Natural killer cell treated with Interleukin-12 subunit alpha and Interleukin-12 subunit beta and Interleukin-15 and Interleukin-18, amount 100 ng/mL, for 72 hours (primary cell): ENCODE data around the gene DZANK1. TPM values are rescaled to one million over a fixed set of nuclear protein-coding genes. Genes with fewer than 3 reads are reported as not detected.
A peak's percentile ranks its signal among the peaks of the same experiment; 100 is the strongest.
"Not testable (repeated sequence)": the region's sequence is repeated elsewhere in the genome, so short reads cannot be mapped to it uniquely, and the experiment has no call there.

ENCODE experiments used
- ATAC-seq, 2 donors: fragments of 150-1000 bp; cut with Tn5 transposase in 1 of 2; sonication (Bioruptor Pico), chemical (Tn5 transposase) in 1 of 2; 2 replicates each; pipeline ENCODE4 v1.10.0; 2021
- DNase-seq: peaks from one replicate; pipeline ENCODE4 v3.0.0; 2022; ENCODE audit warnings: low spot score
- H3K27ac Mint-ChIP-seq, 2 donors: 1 replicate in 1 of 2; 2 replicates in 1 of 2; pipeline ENCODE4 v1.8.0; 2022; ENCODE audit warnings: mixed read lengths in 2 of 2, mild to moderate bottlenecking in 1 of 2, moderate library complexity in 1 of 2
- H3K27me3 Mint-ChIP-seq, 2 donors: 1 replicate in 1 of 2; 2 replicates in 1 of 2; pipeline ENCODE4 v1.8.0; 2022; ENCODE audit warnings: mixed read lengths in 2 of 2
- H3K36me3 Mint-ChIP-seq: one replicate; pipeline ENCODE4 v1.8.0; 2022; ENCODE audit warnings: mixed read lengths
- H3K4me1 Mint-ChIP-seq, 2 donors: 1 replicate in 1 of 2; 2 replicates in 1 of 2; pipeline ENCODE4 v1.8.0; 2022; ENCODE audit warnings: low read depth in 2 of 2, mixed read lengths in 2 of 2, mild to moderate bottlenecking in 1 of 2
- H3K4me3 Mint-ChIP-seq: one replicate; pipeline ENCODE4 v1.8.0; 2022; ENCODE audit warnings: mixed read lengths
- H3K9me3 Mint-ChIP-seq: 2 replicates; pipeline ENCODE4 v1.8.0; 2022; ENCODE audit warnings: mixed read lengths
- total RNA-seq, 2 donors: library from RNA; stranded (reverse); gene quantifications; one replicate each; pipeline ENCODE4 v1.2.3, GENCODE V29; 2022

The DZANK1 gene
- total RNA-seq, 2 donors from 2014 or later, result 2.2 to 6.5 TPM

GRCh38 chr20:18388860-18389259 lies 78.0 kb downstream of the DZANK1 start:
- no peaks in the 10 kb centered on the region for H3K4me1 Mint-ChIP-seq

GRCh38 chr20:18380908-18381529 lies 85.8 kb downstream of the DZANK1 start:
- ATAC-seq (no peak), DNase-seq (no peak)
- H3K27me3 Mint-ChIP-seq, result peaks cover 0 to 8% of the 10 kb centered on the region in 2 donors
- H3K36me3 Mint-ChIP-seq, result no peaks in the 10 kb centered on the region
- H3K4me3 Mint-ChIP-seq, result no peak overlapping the region
- no peak overlapping the region for H3K27ac Mint-ChIP-seq
- H3K4me1 Mint-ChIP-seq, result no peaks in the 10 kb centered on the region
- H3K9me3 Mint-ChIP-seq, result no peaks in the 10 kb centered on the region

More at GRCh38 chr20:18388860-18389259, 78.0 kb downstream of the DZANK1 start:
- Mint-ChIP-seq H3K4me3 (no peak overlapping the region), H3K36me3 (peaks cover 4% of the 10 kb centered on the region), H3K27ac (no peak overlapping the region), H3K27me3 (no peaks in the 10 kb centered on the region), H3K9me3 (no peaks in the 10 kb centered on the region)
- DNase-seq, result no peak
- ATAC-seq, result no peak

- no peak for ATAC-seq
- no peaks in the 10 kb centered on the region for H3K4me1 Mint-ChIP-seq
- no peak overlapping the region for H3K27ac Mint-ChIP-seq
These were observed 88.8 kb downstream of the DZANK1 start for GRCh38 chr20:18377896-18378481.

GRCh38 chr20:18375551-18375950 lies 91.3 kb downstream of the DZANK1 start:
- not testable (repeated sequence) for H3K36me3 Mint-ChIP-seq, ATAC-seq, H3K4me1 Mint-ChIP-seq

More at GRCh38 chr20:18377896-18378481, 88.8 kb downstream of the DZANK1 start:
- no peak overlapping the region for H3K4me3 Mint-ChIP-seq
- no peak for DNase-seq
- H3K36me3 Mint-ChIP-seq, result no peaks in the 10 kb centered on the region
- peaks cover 0 to 8% of the 10 kb centered on the region in 2 donors for H3K27me3 Mint-ChIP-seq
- H3K9me3 Mint-ChIP-seq, result no peaks in the 10 kb centered on the region

GRCh38 chr20:18372296-18372695 lies 94.5 kb downstream of the DZANK1 start:
- H3K4me3 Mint-ChIP-seq, result no peak overlapping the region
- no peak overlapping the region for H3K27ac Mint-ChIP-seq
- no peak for DNase-seq
- no peaks in the 10 kb centered on the region for H3K36me3 Mint-ChIP-seq
- no peaks in the 10 kb centered on the region for H3K4me1 Mint-ChIP-seq
- H3K9me3 Mint-ChIP-seq, result no peaks in the 10 kb centered on the region
- peaks cover 14 to 16% of the 10 kb centered on the region in 2 donors for H3K27me3 Mint-ChIP-seq
- no peak for ATAC-seq

More at GRCh38 chr20:18375551-18375950, 91.3 kb downstream of the DZANK1 start:
- H3K9me3 Mint-ChIP-seq, H3K27ac Mint-ChIP-seq, H3K4me3 Mint-ChIP-seq, DNase-seq: not testable (repeated sequence)
- peaks cover 13 to 17% of the 10 kb centered on the region in 2 donors for H3K27me3 Mint-ChIP-seq

GRCh38 chr20:18364768-18365167 lies 102.1 kb downstream of the DZANK1 start:
- Mint-ChIP-seq H3K4me1 (no peaks in the 10 kb centered on the region), H3K9me3 (no peaks in the 10 kb centered on the region)
- no peak for DNase-seq

GRCh38 chr20:18363708-18364107 lies 103.1 kb downstream of the DZANK1 start:
- Mint-ChIP-seq H3K36me3 (no peaks in the 10 kb centered on the region), H3K9me3 (no peaks in the 10 kb centered on the region), H3K27ac (no peak overlapping the region), H3K4me3 (no peak overlapping the region), H3K4me1 (no peaks in the 10 kb centered on the region), H3K27me3 (peaks cover 6 to 7% of the 10 kb centered on the region in 2 donors)
- DNase-seq (no peak), ATAC-seq (no peak)

More at GRCh38 chr20:18364768-18365167, 102.1 kb downstream of the DZANK1 start:
- no peak for ATAC-seq
- Mint-ChIP-seq H3K27me3 (peaks cover 7 to 8% of the 10 kb centered on the region in 2 donors), H3K27ac (no peak overlapping the region), H3K4me3 (no peak overlapping the region), H3K36me3 (no peaks in the 10 kb centered on the region)

GRCh38 chr20:18362916-18363315 lies 103.9 kb downstream of the DZANK1 start:
- ATAC-seq, result no peak

GRCh38 chr20:18361678-18362077 lies 105.2 kb downstream of the DZANK1 start:
- no peak overlapping the region for H3K4me3 Mint-ChIP-seq
- H3K9me3 Mint-ChIP-seq, result no peaks in the 10 kb centered on the region
- DNase-seq (no peak), ATAC-seq (no peak)
- no peaks in the 10 kb centered on the region for H3K4me1 Mint-ChIP-seq
- peaks cover 7% of the 10 kb centered on the region in 2 donors for H3K27me3 Mint-ChIP-seq
- H3K36me3 Mint-ChIP-seq, result no peaks in the 10 kb centered on the region
- no peak overlapping the region for H3K27ac Mint-ChIP-seq

More at GRCh38 chr20:18362916-18363315, 103.9 kb downstream of the DZANK1 start:
- H3K36me3 Mint-ChIP-seq, result no peaks in the 10 kb centered on the region
- peaks cover 7% of the 10 kb centered on the region in 2 donors for H3K27me3 Mint-ChIP-seq
- no peaks in the 10 kb centered on the region for H3K4me1 Mint-ChIP-seq
- H3K27ac Mint-ChIP-seq, result no peak overlapping the region
- H3K9me3 Mint-ChIP-seq, result no peaks in the 10 kb centered on the region
- no peak overlapping the region for H3K4me3 Mint-ChIP-seq
- no peak for DNase-seq

GRCh38 chr20:18360635-18361034 lies 106.2 kb downstream of the DZANK1 start:
- H3K27me3 Mint-ChIP-seq, result peaks cover 7 to 8% of the 10 kb centered on the region in 2 donors
- H3K9me3 Mint-ChIP-seq, result no peaks in the 10 kb centered on the region
- H3K36me3 Mint-ChIP-seq, result no peaks in the 10 kb centered on the region
- H3K4me1 Mint-ChIP-seq, result no peaks in the 10 kb centered on the region
- ATAC-seq (peak in 1 of 2 donors; percentile 30), DNase-seq (no peak)
- no peak overlapping the region for H3K27ac Mint-ChIP-seq
- no peak overlapping the region for H3K4me3 Mint-ChIP-seq

GRCh38 chr20:18359854-18360253 lies 107.0 kb downstream of the DZANK1 start:
- Mint-ChIP-seq H3K9me3 (no peaks in the 10 kb centered on the region), H3K27ac (no peak overlapping the region), H3K27me3 (peaks cover 10 to 16% of the 10 kb centered on the region in 2 donors), H3K4me1 (no peaks in the 10 kb centered on the region), H3K4me3 (no peak overlapping the region), H3K36me3 (peaks cover 2% of the 10 kb centered on the region)
- ATAC-seq (no peak), DNase-seq (no peak)

- H3K27me3 Mint-ChIP-seq, result peaks cover 22 to 24% of the 10 kb centered on the region in 2 donors
- H3K27ac Mint-ChIP-seq, ATAC-seq, H3K9me3 Mint-ChIP-seq, H3K36me3 Mint-ChIP-seq, H3K4me3 Mint-ChIP-seq, DNase-seq, H3K4me1 Mint-ChIP-seq: not testable (repeated sequence)
These were observed 117.1 kb downstream of the DZANK1 start for GRCh38 chr20:18349749-18350148.
